HG02938 (cell line): ENCODE data around the gene JCAD.
"Not testable (repeated sequence)": the region's sequence is repeated elsewhere in the genome, so short reads cannot be mapped to it uniquely, and the experiment has no call there.

Experiments
- ATAC-seq: cut with Tn5 transposase; IDR thresholded peaks from one replicate; pipeline ENCODE4 v1.9.1; 2021; ENCODE audit warnings: mild to moderate bottlenecking, moderate library complexity; ENCODE audit not compliant: unreplicated experiment

JCAD gene

DNA sequence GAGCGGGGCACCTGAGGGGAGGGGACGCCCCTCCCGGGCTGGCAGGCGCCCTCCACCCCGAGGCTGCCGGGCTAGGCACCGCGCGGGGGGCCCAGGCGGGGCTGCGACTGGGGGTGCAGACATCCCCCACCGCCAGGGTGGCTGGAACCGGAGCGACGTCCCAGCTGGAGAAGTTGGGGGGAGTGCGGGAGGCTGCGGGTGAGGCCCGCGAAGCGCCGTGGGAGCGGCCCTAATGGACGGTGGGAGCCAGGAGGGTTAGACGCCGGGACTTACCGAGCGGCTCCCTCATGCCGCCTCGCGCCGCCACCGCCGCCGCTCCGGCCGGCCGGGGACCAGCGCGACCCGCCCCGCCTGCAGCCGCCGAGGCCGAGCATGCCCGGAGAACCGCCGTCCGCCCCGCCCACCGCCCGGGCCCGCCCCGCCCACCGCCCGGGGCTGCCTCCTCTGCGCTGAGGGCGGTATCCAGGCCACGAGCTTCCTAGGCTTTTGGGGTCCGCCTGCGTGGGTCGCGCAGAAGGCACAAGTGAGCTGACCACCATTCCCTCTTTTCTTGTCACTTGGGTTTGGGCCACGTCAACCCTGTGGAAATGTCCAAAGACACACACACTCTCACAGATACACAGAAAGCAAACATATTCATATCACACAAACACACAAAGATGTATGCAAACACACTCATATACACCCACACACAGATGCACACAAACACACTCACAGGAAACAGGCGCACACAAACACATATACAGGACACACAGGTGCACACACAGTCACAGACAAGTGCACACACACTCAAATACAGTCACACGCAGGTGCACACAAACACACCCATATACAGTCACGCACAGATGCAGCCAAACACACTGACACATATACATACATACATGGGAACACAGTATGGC lies at the start of gene JCAD:
Gene JCAD, minus strand, starts transcription at position 378 of the 899 bp plus-strand sequence. CDS start 11,774 bp downstream, outside the sequence.
- no peak for ATAC-seq

DNA sequence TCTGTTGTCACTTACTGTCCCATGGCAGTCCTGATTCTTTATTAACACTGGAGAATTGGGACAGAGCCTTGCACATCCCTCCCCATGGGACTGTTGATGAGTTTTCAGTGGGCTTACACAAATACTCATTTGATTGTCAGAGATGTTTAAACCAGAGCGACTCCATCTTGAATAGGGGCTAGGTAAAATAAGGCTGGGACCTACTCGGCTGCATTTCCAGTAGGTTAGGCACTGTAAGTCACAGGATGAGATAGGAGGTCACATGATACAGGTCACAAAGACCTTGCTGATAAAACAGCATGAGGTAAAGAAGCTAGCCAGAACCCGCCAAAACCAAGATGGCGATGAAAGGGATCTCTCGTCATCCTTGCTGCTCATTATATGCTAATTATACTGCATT lies 47.6 kb upstream of the JCAD start:
- no peak for ATAC-seq

- ATAC-seq, result no peak
These were observed 44.4 kb upstream of the JCAD start for GRCh38 chr10:30103595-30104320.

DNA sequence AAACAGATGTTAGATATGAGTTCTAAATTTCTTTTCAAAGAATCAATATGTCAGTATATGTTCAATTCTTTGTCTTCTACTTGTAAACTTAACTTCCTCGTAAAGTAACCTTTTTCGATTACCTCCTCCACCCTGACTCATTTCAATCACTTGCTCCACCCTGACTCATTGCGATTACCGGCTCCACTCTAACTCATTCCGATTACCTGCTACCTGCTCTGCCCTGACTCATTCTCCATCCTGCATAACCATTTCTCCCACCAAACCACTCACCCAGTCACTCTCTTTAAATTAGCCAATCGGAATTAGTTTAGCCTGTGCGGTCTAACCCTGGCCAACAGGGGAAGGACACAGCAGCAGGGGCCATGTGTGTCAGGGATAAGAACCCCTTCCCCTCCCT lies 40.3 kb upstream of the JCAD start:
- not testable (repeated sequence) for ATAC-seq

GRCh38 chr10:30099101-30099500 lies 39.7 kb upstream of the JCAD start:
- no peak for ATAC-seq

DNA sequence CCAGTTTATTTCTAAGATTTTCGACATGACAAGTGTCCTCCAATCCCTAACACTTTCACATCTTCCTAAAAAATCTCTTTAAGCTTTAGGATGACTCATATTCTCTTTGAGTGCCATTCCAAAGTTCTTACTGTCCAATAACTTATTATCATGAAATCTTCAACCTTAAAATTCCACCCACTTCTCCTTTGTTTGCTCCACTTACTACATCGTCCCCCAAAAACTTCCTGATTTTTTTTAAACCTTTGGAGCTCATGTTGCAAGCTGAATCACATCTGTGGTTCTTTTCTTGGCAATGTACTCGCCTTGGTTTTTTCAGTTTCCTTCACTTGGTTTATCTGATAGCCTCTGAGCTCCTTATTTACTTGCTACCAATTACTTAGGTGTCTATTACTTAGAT lies 39.2 kb upstream of the JCAD start:
- no peak for ATAC-seq

- no peak for ATAC-seq
These were observed 37.2 kb upstream of the JCAD start for GRCh38 chr10:30096564-30096963.

DNA sequence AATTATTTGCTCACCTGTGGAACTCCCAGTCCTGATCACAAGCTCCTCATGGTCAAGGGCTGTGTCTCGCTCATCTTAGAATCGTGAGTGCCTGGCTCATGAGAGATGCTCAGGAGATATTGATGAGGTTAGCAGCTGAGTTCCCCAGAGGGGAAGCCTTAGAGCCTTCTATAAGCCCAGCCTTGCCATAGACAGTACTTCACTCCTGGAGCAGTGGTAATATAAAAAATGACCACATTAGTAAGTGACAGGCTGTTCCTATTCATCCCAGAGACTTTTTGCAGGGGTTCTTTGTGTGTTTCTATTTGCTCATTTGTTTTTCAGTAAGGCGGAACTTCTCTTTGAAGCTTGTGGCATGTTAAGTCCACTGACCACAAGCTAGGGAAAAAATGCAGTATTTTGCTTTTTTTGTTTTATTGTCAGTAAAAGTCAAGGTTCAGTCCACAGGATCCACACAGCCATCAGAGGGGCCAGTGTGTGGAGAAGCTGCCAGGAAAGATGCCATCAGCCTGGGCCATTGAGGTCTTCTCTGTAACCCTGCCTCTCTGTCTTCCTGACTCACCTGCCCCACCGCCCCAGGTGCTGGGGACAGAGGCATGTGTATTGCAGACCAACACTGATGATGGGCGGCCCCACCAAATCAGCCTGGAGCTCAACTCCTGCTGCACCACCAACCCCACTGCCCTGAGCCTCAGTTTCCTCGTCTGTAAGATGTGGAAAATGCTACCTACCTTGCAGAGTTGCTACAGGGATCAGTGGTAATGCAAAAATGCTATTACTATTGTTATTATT lies 36.4 kb upstream of the JCAD start:
- ATAC-seq, result no peak

GRCh38 chr10:30094601-30095000 lies 35.2 kb upstream of the JCAD start:
- ATAC-seq, result no peak

GRCh38 chr10:30093303-30093950 lies 34.0 kb upstream of the JCAD start:
- ATAC-seq, result no peak

DNA sequence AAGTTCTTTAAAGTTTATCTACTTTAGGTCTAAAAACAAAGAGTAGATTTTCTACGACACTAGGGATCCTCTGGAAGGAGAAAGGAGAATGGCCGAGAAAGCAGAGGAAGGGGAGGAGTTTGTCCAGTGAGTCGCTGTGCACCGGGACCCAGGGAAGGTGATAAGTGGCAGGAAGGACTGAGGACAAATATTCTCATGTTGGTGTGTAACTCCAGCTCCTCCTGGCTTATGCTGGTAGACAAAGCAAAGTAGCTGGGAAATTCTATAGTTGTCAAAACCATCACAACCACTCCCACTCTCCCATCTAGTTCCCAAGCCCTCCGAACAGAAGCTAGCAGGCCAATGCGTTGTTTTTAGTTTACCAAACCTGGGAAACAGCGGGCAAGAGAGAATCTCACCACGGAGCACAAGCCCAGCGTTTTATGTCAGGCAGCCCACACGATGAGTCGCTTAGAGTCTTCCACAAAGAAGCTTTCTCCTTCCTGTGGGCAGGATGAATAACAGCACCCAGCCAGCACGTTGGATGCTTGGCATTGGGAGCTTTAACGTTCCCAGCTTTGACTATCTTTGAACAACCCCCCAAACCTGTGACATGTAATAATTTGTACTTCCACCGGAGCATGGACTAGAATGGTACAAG lies 32.9 kb upstream of the JCAD start:
- ATAC-seq, result no peak

- ATAC-seq, result no peak
These were observed 31.8 kb upstream of the JCAD start for GRCh38 chr10:30091136-30091535.

- no peak for ATAC-seq
These were observed 28.8 kb upstream of the JCAD start for GRCh38 chr10:30088178-30088577.

GRCh38 chr10:30083934-30084333 lies 24.5 kb upstream of the JCAD start:
- no peak for ATAC-seq

DNA sequence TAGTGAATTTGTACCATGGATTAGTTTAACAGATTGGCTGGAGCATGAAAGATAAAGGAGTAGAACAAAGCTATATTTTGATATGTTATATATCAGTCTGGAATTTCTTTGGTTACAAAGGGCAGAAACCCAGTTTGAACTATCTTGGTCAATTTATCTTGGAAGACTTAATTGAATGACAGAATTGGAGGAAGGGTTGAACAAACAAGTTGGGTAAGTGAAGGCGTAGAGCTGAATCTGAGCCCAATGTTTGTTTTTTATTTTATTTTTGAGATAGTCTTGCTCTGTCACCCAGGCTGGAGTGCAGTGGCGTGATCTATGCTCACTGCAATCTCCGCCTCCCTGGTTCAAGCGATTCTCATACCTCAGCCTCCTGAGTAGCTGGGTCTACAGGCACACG lies 21.8 kb upstream of the JCAD start:
- ATAC-seq, result no peak

GRCh38 chr10:30080161-30080560 lies 20.8 kb upstream of the JCAD start:
- no peak for ATAC-seq

DNA sequence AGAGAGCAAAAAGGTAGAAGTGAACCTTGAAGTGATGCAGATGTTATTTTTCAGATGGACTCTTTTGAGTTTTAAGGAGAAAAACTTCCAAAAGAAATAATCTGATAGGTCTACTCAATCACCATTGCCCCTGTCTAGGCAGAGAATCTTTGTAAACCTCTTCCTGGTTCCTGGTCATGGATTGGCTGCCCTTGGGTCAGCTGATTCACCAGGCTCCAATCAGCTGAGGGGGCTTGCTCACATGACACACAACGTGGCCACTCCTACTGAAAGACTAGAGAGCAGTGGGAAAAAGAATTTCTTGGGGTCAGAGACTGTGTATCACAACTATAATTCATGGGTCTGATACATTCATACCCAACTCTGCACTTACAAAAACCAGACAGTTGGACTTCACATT lies 20.0 kb upstream of the JCAD start:
- ATAC-seq, result no peak

- ATAC-seq, result no peak
These were observed 16.1 kb upstream of the JCAD start for GRCh38 chr10:30075481-30075880.

- ATAC-seq, result no peak
These were observed 15.5 kb upstream of the JCAD start for GRCh38 chr10:30074933-30075332.

DNA sequence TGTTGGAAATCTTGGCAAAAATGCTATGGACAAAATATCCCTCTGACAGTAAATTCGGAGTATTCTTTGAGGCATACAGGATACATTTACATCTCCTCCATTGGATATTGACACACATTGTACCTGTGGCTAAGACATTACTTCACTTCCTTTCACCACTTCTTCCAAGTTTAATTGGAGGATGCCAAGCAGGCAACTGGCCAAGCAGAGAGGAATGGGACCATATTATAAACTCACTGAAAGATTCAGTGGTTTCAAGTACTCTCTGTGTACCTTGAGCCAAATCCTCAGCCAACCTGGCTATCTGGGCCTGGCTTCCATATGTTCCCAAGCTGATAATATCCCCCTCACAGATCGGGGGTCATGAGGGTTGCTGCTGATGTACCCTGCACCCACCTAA lies 14.7 kb upstream of the JCAD start:
- ATAC-seq, result no peak

DNA sequence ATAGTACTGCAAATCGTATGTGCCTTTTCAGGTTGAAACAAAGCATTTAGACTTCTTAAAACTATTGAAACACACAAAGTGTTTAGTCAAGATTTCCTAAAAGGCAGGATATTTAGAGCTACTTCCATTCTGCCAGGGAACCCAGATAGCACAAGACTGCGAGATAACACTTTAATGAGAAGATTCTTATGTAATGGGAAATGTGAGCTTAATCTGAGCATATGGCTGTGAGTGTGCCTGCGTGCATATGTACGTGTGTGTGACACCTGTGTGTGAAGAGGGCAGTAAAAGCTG lies 14.3 kb upstream of the JCAD start:
- no peak for ATAC-seq
